ENCODE results near the gene PPP1R3F. TPM values are rescaled to one million over a fixed set of nuclear protein-coding genes. Genes with fewer than 3 reads are reported as not detected.

PPP1R3F gene
- total and polyA plus RNA-seq, 9 of the 15 experiments (the other 6 are each of a cell fraction or from before 2014, with no cell fraction given), result 0.03 to 0.91 (median 0.43) TPM; not detected in 1

GRCh38 chrX:49269010-49269766 is 405 bp upstream of the PPP1R3F start (continued):
- TF ChIP-seq ATF1 (CRISPR knock-in tag; IDR thresholded peaks at IDR 0.05), result peak; percentile 37; the same call in 1 of the 2 replicates
- TF ChIP-seq ATF1 (tag; IDR thresholded peaks at IDR 0.05), result peak; percentile 97
- no peak for TF ChIP-seq EWSR1 (IDR thresholded peaks at IDR 0.05; ENCODE audit: borderline replicate concordance, low read depth, partially characterized antibody)
- 0 out of 2 replicates have a peak, but pooled peaks have one; percentile 15 for TF ChIP-seq HES1 (IDR thresholded peaks at IDR 0.05; ENCODE audit: low read depth)
- TF ChIP-seq, protein P1, sequence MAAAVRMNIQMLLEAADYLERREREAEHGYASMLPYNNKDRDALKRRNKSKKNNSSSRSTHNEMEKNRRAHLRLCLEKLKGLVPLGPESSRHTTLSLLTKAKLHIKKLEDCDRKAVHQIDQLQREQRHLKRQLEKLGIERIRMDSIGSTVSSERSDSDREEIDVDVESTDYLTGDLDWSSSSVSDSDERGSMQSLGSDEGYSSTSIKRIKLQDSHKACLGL (CRISPR knock-in tag; IDR thresholded peaks at IDR 0.05; ENCODE audit: borderline replicate concordance, poor library complexity, severe bottlenecking), result no peak
- no peak for TF ChIP-seq CREB5 (CRISPR knock-in tag; IDR thresholded peaks at IDR 0.05)
- TF ChIP-seq NUFIP1 (IDR thresholded peaks at IDR 0.05; ENCODE audit: partially characterized antibody), result no peak
- TF ChIP-seq ZNF75A (CRISPR knock-in tag; IDR thresholded peaks at IDR 0.05), result 0 out of 2 replicates have a peak, but pooled peaks have one; percentile 24
- peak; percentile 46; the same call in 1 of the 2 replicates for TF ChIP-seq EHMT2 (IDR thresholded peaks at IDR 0.05)
- TF ChIP-seq THAP12 (CRISPR knock-in tag; IDR thresholded peaks at IDR 0.05), result no peak
- peak; percentile 20; the same call in 1 of the 2 replicates for TF ChIP-seq RFX5 (IDR thresholded peaks at IDR 0.05; ENCODE audit: low read depth, low read length)
- TF ChIP-seq MBD2 (IDR thresholded peaks at IDR 0.05; ENCODE audit: borderline replicate concordance, low read depth), result peak; percentile 97
- TF ChIP-seq SIX5 (IDR thresholded peaks at IDR 0.05; ENCODE audit: borderline replicate concordance in 1 of 2, insufficient read depth in 1 of 2, low read depth in 1 of 2, low read length in 2 of 2), result no peak
- peak in 1 of 2 experiments; percentile 48 for TF ChIP-seq E2F6 (IDR thresholded peaks at IDR 0.05; ENCODE audit: borderline replicate concordance in 1 of 2, extremely low read depth in 1 of 2, insufficient read depth in 1 of 2, insufficient read length in 1 of 2, low read depth in 1 of 2, low read length in 1 of 2, poor library complexity in 1 of 2, severe bottlenecking in 1 of 2)
- peak; percentile 68 for TF ChIP-seq SP2 (IDR thresholded peaks at IDR 0.05; ENCODE audit: extremely low read depth, low read depth, low read length, poor library complexity, severe bottlenecking)
- peak; percentile 92 for TF ChIP-seq NEUROD1 (IDR thresholded peaks at IDR 0.05; ENCODE audit: borderline replicate concordance, low read depth, low read length, partially characterized antibody)
- peak in 1 of 2 experiments; percentile 42; a peak in 1 of 4 replicates for TF ChIP-seq HDAC1 (IDR thresholded peaks at IDR 0.05)
- TF ChIP-seq POLR2H (tag; IDR thresholded peaks at IDR 0.05; ENCODE audit: low read depth), result peak; percentile 67
- no peak for TF ChIP-seq HMG20B (CRISPR knock-in tag; IDR thresholded peaks at IDR 0.05)
- 0 out of 2 replicates have a peak, but pooled peaks have one; percentile 39 for TF ChIP-seq ZNF175 (CRISPR knock-in tag; IDR thresholded peaks at IDR 0.05; ENCODE audit: low read depth)

All from K562 (cell line).